ENCODE measurements around the gene SLC39A12.
"Not testable (repeated sequence)": the region's sequence is repeated elsewhere in the genome, so short reads cannot be mapped to it uniquely, and the experiment has no call there.

The SLC39A12 gene

DNA sequence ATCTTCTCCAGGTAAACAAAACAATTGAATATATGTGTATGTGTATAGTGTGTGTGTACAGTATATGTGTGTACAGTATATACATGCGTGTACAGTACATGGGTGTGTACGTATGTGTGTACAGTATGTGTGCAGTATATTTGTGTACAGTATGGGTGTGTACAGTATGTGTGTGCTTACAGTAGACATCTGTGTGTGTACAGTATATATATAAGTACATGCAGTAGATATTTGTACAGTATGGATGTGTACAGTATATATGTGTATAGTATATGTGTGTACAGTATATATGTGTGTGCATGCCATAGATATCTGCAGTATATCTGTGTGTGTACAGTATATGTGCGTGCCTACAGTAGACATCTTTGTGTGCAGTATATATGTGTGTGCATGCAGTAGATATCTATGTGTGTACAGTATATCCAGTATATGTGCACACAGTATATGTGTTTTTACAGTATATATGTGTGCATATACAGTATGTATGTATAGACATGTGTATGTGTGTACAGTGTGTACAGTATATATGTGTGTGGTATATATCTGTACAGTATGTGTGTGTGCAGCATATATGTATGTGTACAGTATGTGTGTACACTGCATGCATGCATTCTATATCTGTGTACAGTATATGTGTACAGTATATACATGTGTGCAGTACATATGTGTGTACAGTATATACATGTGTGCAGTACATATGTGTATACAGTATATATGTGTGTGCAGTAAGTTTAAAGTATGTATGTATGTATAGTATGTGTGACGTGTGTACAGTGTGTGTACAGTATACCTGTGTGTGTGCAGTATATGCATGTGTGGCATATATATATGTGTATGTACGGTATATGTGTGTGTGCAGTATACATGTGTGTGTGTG, 37.3 kb upstream of the SLC39A12 start:
- peaks cover 0 to 46% (median 0%) of the 10 kb centered on the region in 11 experiments; a peak in 6 of 22 replicates for H3K36me3 ChIP-seq
- peaks cover 0 to 20% (median 0%) of the 10 kb centered on the region in 11 experiments; a peak in 2 of 22 replicates for H4K20me1 ChIP-seq
- no peak overlapping the region for H3K27ac ChIP-seq
- peaks cover 0 to 24% (median 15%) of the 10 kb centered on the region in 11 experiments; a peak in 19 of 22 replicates for H3K9me3 ChIP-seq (replicated peaks in 1 of 11)
- no peak overlapping the region for H3K4me3 ChIP-seq
- peaks cover 0 to 8% (median 0%) of the 10 kb centered on the region in 10 experiments; a peak in 4 of 20 replicates for H3K4me1 ChIP-seq
- no peak for TF ChIP-seq Cebpa-rat (IDR thresholded peaks at IDR 0.05)
- H3K4me2 ChIP-seq: no peak overlapping the region
- H3K9ac ChIP-seq: no peak overlapping the region
- H3K27me3 ChIP-seq: no peaks in the 10 kb centered on the region

DNA sequence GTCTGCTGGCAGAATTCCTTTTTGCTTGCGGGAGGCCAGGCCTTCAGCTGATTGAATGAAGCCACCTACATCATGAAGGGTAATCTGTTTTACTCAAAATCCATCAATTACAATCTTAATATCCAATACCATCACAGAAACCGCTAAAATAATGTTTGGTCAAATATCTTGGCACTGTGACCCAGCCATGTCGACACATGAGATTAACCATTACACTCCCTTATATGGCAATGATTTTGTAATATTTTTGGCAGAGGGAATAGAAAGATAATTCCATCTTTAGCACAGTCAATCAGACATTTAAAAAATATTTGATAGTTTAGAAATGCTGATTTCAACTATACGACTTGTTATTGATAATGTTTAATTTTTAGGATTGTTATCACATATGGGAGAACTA, 36.5 kb upstream of the SLC39A12 start:
- Histone ChIP-seq H3K36me3 (peaks cover 0 to 38% (median 0%) of the 10 kb centered on the region in 11 experiments; a peak in 6 of 22 replicates), H4K20me1 (peaks cover 0 to 12% (median 0%) of the 10 kb centered on the region in 11 experiments; a peak in 2 of 22 replicates), H3K9ac (no peak overlapping the region), H3K27ac (no peak overlapping the region), H3K27me3 (no peaks in the 10 kb centered on the region), H3K4me1 (peaks cover 0 to 8% (median 0%) of the 10 kb centered on the region in 10 experiments; a peak in 4 of 20 replicates), H3K4me2 (no peak overlapping the region), H3K4me3 (no peak overlapping the region), H3K9me3 (replicated peaks in 1 of 11) (peaks cover 0 to 32% (median 22%) of the 10 kb centered on the region in 11 experiments; a peak in 19 of 22 replicates)
- TF ChIP-seq Cebpa-rat (IDR thresholded peaks at IDR 0.05): no peak

DNA sequence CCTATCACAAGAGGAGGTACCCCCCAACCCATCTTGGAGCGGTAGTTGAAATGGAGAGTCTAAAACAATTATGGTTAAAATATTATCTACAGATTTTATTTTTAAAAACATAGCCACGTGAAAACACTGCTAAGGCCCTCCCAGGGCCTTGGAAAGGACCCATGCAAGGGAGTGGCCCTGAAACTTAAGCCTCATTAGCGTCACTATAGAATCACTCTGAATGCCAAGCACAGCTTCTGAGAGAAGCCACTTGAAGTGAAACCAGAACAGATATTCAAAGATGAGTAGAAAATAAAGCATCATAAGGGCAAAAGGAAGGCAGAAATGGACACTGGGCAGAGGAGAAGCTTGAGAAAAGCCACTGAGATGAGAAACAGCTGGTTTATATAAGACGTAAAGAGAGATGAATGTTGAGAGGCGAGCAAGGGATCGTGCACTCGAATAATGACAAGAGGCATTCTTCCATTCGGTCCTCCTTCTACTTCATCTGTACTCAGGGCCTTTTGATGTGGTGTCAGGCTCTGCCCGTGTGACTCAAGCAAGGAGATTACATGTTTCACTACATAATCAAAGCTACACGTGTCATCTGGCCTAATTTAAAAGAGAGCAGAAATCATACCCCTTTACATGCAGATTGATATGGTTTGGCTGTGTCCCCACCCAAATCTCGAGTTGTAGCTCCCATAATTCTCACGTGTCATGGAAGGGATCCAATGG, 33.4 kb upstream of the SLC39A12 start:
- Histone ChIP-seq H3K27ac (no peak overlapping the region), H3K4me3 (no peak overlapping the region), H4K20me1 (peaks cover 0 to 9% (median 0%) of the 10 kb centered on the region in 11 experiments; a peak in 2 of 22 replicates), H3K36me3 (peaks cover 0 to 6% (median 0%) of the 10 kb centered on the region in 11 experiments; a peak in 2 of 22 replicates), H3K27me3 (no peaks in the 10 kb centered on the region), H3K4me2 (peak overlapping the region in 6 of 11 experiments; percentile 14 to 43 (median 24); a peak in 9 of 22 replicates), H3K9ac (no peak overlapping the region), H3K9me3 (replicated peaks in 1 of 11) (peaks cover 0 to 25% (median 12%) of the 10 kb centered on the region in 11 experiments; a peak in 10 of 22 replicates), H3K4me1 (peaks cover 0 to 8% (median 0%) of the 10 kb centered on the region in 10 experiments; a peak in 4 of 20 replicates)
- TF ChIP-seq Cebpa-rat (IDR thresholded peaks at IDR 0.05): no peak

DNA sequence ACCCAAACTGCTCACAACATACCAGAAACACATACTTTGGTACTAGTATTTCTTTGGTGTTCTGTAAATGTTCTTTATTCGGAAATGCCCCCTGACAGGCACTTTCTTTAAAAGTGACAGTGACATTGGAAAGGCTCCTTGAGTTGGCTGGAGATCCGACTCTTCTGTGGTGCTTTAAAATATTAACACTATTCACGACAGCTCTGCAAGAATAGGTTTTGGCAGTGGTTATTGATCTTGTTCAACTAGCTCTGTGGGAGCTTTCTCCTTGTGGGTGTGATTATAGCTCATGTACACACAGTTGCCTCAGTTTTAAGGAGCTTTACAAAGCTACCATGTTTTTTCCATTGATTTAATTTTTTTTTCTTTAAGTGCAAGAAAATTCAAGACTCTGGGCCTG, 30.3 kb upstream of the SLC39A12 start:
- Histone ChIP-seq H3K4me3 (no peak overlapping the region), H3K36me3 (no peaks in the 10 kb centered on the region)
- no peak for TF ChIP-seq Cebpa-rat (IDR thresholded peaks at IDR 0.05)

DNA sequence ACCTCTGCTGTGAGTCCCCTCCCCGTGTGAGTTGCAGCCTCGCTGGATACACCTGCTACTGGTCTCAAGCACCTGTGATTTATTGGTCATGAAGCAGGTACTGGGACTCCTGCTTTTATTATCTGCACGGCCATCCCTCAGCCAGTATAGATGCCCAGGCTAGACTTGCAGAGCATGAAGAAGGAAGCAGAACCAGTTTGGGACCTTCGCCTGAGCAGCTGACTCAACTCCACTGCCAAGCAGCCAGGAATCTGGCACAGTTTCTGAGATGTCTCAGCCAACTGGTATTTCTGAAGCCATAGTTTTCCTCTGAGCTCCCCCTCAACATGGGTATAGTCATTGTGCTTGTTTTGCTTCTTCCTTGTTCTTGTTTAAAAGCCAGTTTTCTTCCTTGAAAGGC, 28.0 kb upstream of the SLC39A12 start:
- H3K27me3 ChIP-seq: no peaks in the 10 kb centered on the region
- H3K27ac ChIP-seq: no peak overlapping the region
- H4K20me1 ChIP-seq: no peaks in the 10 kb centered on the region
- no peak overlapping the region for H3K9ac ChIP-seq
- TF ChIP-seq Cebpa-rat (IDR thresholded peaks at IDR 0.05): no peak
- no peaks in the 10 kb centered on the region for H3K36me3 ChIP-seq
- H3K4me2 ChIP-seq: no peak overlapping the region
- H3K9me3 ChIP-seq (replicated peaks in 1 of 11): peaks cover 0 to 20% (median 10%) of the 10 kb centered on the region in 11 experiments; a peak in 9 of 22 replicates
- no peak overlapping the region for H3K4me3 ChIP-seq
- peaks cover 0 to 3% (median 0%) of the 10 kb centered on the region in 10 experiments; a peak in 4 of 20 replicates for H3K4me1 ChIP-seq

More for the DNA sequence above, 30.3 kb upstream of the SLC39A12 start:
- no peaks in the 10 kb centered on the region for H4K20me1 ChIP-seq
- H3K9ac ChIP-seq: no peak overlapping the region
- H3K4me2 ChIP-seq: no peak overlapping the region
- H3K27ac ChIP-seq: no peak overlapping the region
- peaks cover 0 to 25% (median 12%) of the 10 kb centered on the region in 11 experiments; a peak in 10 of 22 replicates for H3K9me3 ChIP-seq (replicated peaks in 1 of 11)
- peaks cover 0 to 8% (median 0%) of the 10 kb centered on the region in 10 experiments; a peak in 4 of 20 replicates for H3K4me1 ChIP-seq
- no peaks in the 10 kb centered on the region for H3K27me3 ChIP-seq

DNA sequence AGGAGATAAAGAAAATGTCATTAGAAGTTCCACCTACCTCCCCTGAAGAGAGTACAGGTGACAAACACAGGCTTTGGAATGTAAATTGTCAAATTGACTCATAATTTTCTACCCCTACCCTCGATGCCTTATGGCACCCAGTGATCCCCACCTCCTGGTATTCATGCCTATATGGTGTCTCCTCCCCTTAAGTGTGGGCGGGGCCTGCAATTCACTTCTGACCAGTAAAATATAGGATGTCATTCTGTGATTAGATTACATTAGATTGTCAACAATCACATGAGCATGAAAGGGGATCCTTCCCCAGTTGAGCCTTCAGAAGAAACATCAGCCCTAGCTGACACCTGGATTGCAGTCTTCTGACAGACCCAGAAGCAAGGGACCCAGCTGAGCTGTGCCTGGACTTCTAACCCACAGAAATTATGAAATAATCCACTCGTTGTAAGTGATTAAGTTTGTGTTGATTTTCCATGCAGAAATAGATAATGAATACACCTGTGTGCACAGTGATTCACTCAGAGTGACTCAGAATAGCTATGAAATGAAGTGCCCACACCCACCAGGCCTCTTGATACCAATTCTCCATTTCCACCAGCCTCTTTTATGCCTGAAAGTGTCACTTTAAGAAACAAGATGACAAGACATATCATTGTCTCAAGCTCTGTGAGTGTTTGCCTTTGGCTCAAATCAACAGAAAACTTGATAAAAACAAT, 8.5 kb upstream of the SLC39A12 start:
- H3K9me3 ChIP-seq (replicated peaks in 1 of 11): peaks cover 0 to 9% (median 4%) of the 10 kb centered on the region in 11 experiments; a peak in 5 of 22 replicates
- H3K27ac ChIP-seq: no peak overlapping the region
- no peak for TF ChIP-seq Cebpa-rat (IDR thresholded peaks at IDR 0.05)
- peaks cover 0 to 5% (median 0%) of the 10 kb centered on the region in 10 experiments; a peak in 2 of 20 replicates for H3K4me1 ChIP-seq
- no peaks in the 10 kb centered on the region for H3K36me3 ChIP-seq
- H3K27me3 ChIP-seq: no peaks in the 10 kb centered on the region
- no peak overlapping the region for H3K4me3 ChIP-seq
- H3K9ac ChIP-seq: no peak overlapping the region
- H3K4me2 ChIP-seq: no peak overlapping the region
- no peaks in the 10 kb centered on the region for H4K20me1 ChIP-seq

DNA sequence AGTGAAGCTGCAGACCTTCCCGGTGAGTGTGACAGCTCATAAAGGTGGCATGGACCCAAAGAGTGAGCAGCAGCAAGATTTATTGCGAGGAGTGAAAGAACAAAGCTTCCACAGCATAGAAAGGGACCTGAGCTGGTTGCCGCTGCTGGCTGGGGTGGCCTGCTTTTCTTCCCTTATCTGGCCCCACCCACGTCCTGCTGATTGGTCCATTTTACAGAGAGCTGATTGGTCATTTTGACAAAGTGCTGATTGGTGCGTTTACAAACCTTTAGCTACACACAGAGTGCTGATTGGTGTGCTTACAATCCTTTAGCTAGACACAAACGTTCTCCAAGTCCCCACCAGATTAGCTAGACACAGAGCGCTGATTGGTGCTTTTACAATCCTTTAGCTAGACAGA, 1.4 kb upstream of the SLC39A12 start:
- not testable (repeated sequence) for H3K27ac ChIP-seq, H3K27me3 ChIP-seq, H3K4me1 ChIP-seq, H4K20me1 ChIP-seq, H3K4me2 ChIP-seq, H3K4me3 ChIP-seq, H3K9ac ChIP-seq, H3K36me3 ChIP-seq
- peaks cover 9 to 20% (median 15%) of the 10 kb centered on the region in 11 experiments; a peak in 20 of 22 replicates for H3K9me3 ChIP-seq (replicated peaks in 1 of 11)

DNA sequence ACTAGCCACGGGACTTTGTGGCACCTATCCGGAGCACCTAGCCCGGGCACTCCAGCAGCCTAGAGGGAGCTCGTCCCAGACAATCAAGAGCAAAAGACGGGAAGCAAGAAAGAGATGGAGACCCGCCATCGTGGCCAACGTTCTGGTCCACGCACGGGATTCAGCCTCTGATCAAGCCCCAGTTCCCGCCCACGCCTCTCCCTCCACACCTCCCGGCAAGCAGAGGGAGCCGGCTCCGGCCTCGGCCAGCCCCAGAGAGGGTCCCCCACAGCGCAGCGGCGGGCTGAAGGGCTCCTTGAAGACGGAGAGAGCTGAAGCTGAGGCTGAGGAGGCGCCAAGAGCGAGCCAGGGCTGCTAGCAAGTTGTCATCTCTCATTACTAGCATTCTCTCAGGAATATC, 992 bp upstream of the SLC39A12 start:
- Histone ChIP-seq H3K4me3 (no peak overlapping the region), H3K4me2 (no peak overlapping the region), H3K36me3 (no peaks in the 10 kb centered on the region), H3K27me3 (no peaks in the 10 kb centered on the region), H3K9ac (no peak overlapping the region), H3K27ac (no peak overlapping the region), H3K4me1 (peaks cover 0 to 14% (median 8%) of the 10 kb centered on the region in 10 experiments; a peak in 10 of 20 replicates), H3K9me3 (replicated peaks in 1 of 11) (peaks cover 9 to 20% (median 15%) of the 10 kb centered on the region in 11 experiments; a peak in 20 of 22 replicates), H4K20me1 (no peaks in the 10 kb centered on the region)
- TF ChIP-seq Cebpa-rat (IDR thresholded peaks at IDR 0.05): no peak

DNA sequence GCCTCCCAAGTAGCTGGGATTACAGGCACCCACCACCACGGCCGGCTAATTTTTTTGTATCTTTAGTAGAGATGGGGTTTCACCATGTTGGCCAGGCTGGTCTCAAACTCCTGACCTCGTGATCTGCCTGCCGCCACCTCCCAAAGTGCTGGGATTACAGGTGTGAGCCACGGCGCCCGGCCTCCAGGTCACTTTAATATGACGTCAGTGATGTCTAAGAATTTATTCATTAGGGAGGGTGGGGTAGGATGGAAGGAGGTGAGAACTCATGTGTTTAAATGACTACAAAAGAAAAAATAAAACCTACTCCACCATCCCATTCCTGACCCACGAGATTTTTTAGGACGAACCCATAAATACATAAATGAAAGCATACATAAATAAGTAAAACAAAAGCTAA, 2.7 kb downstream of the SLC39A12 start:
- peaks cover 9 to 22% (median 17%) of the 10 kb centered on the region in 11 experiments; a peak in 20 of 22 replicates for H3K9me3 ChIP-seq (replicated peaks in 1 of 11)
- H3K9ac ChIP-seq: not testable (repeated sequence)

More for the DNA sequence above, 2.7 kb downstream of the SLC39A12 start:
- Histone ChIP-seq H3K4me2 (peak overlapping the region in 2 of 11 experiments; percentile 9 to 18; a peak in 3 of 22 replicates), H3K4me1 (peaks cover 0 to 19% (median 8%) of the 10 kb centered on the region in 10 experiments; a peak in 10 of 20 replicates)
- not testable (repeated sequence) for H3K4me3 ChIP-seq, H3K27me3 ChIP-seq, H3K27ac ChIP-seq, H3K36me3 ChIP-seq, H4K20me1 ChIP-seq

Data from BLaER1 treated with 17β-estradiol and CSF1 and Interleukin-3, amounts not matched to agents 10 nM and 100 nM (cell line).